GM10266 (cell line): ENCODE measurements around the gene GRID2.

Experiments
- DNase-seq: peaks from one replicate; pipeline ENCODE4 v3.0.0; 2012; ENCODE audit errors: extremely low spot score
- CTCF ChIP-seq: IDR thresholded peaks from 2 replicates; pipeline ENCODE4 v1.5.1; 2012; ENCODE audit warnings: mild to moderate bottlenecking, low read depth; ENCODE audit not compliant: control insufficient read depth, insufficient read depth; ENCODE audit errors: missing control alignments

Gene GRID2

GRCh38 chr4:93072292-93072691 lies 768.5 kb downstream of the GRID2 start:
- no peak for TF ChIP-seq CTCF
- no peak for DNase-seq

GRCh38 chr4:93080316-93080715 lies 776.5 kb downstream of the GRID2 start:
- no peak for TF ChIP-seq CTCF
- DNase-seq = no peak

- no peak for DNase-seq
- TF ChIP-seq CTCF = no peak
These were observed 781.0 kb downstream of the GRID2 start for GRCh38 chr4:93084599-93085305.

GRCh38 chr4:93086356-93086755 lies 782.6 kb downstream of the GRID2 start:
- TF ChIP-seq CTCF = no peak
- DNase-seq = no peak

GRCh38 chr4:93092765-93093164 lies 789.0 kb downstream of the GRID2 start:
- TF ChIP-seq CTCF = no peak
- no peak for DNase-seq

GRCh38 chr4:93103042-93103441 lies 799.3 kb downstream of the GRID2 start:
- no peak for TF ChIP-seq CTCF

GRCh38 chr4:93116624-93117023 lies 812.9 kb downstream of the GRID2 start:
- DNase-seq = no peak
- TF ChIP-seq CTCF = no peak

More at GRCh38 chr4:93103042-93103441, 799.3 kb downstream of the GRID2 start:
- DNase-seq = no peak
